Measurements from ENCODE around the gene PTPRM. TPM values are rescaled to one million over a fixed set of nuclear protein-coding genes. Genes with fewer than 3 reads are reported as not detected.

The PTPRM gene
- total and polyA plus RNA-seq, 4 donors: 61.1 to 146 (median 87.5) TPM

DNA sequence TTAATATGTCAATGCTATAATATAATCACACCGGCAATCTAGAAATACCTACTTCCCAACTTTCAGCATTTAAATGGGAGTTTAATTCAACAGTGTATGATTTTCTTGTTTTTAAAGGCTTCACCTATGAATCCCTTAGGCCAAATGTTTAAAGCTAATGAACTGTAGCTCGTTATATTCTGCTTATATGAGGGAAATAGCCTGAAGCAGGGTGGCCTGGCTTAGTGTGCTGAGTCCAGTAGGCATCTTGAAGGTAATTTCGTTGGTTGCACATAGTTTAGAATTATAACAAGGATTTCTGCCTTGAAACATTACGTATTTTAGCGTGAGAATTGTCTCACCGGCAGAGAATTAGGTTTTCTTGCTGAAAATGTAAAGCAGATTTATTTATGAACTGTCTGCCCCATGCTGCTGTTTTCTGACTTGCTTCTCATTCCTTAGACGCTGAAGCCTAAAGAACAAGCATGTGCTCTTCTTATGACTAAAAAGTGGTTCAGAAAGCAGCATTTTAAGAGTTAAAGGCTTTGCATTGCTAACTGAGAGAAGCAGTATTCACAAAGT is 608.5 kb downstream of the PTPRM start:
- Histone ChIP-seq H3K27me3 (ENCODE audit: control insufficient read depth in 3 of 3, insufficient read depth in 3 of 3, low read length in 2 of 3) (no peaks in the 10 kb centered on the region), H3K36me3 (ENCODE audit: control insufficient read depth in 4 of 4, insufficient read depth in 4 of 4, low read length in 4 of 4) (no peaks in the 10 kb centered on the region), H3K4me1 (ENCODE audit: control insufficient read depth in 5 of 5, insufficient read depth in 5 of 5, low read length in 5 of 5) (peaks cover 0 to 26% (median 7%) of the 10 kb centered on the region in 5 donors), H3K9me3 (ENCODE audit: control insufficient read depth in 4 of 4, insufficient read depth in 3 of 4, low read length in 3 of 4) (peaks cover 0 to 2% (median 0%) of the 10 kb centered on the region in 4 donors), H3K4me3 (no peak overlapping the region), H3K27ac (ENCODE audit: low read depth in 1 of 2, low read length in 1 of 2) (peak overlapping the region in 1 of 2 donors; percentile 60), H3K9ac (ENCODE audit: insufficient read depth in 1 of 2, low read length in 2 of 2) (no peak overlapping the region)
- 83 to 93% methylated on average over 7 of the region's 7 CpGs for WGBS, 2 donors
- DNase-seq: no peak
- ATAC-seq (ENCODE audit: insufficient read depth, low FRiP score): no peak
- no peak for TF ChIP-seq CTCF (IDR thresholded peaks at IDR 0.05; ENCODE audit: control extremely low read depth, extremely low read depth)

- DNase-seq: peak in 1 of 3 donors; percentile 46
- Histone ChIP-seq H3K27me3 (ENCODE audit: control insufficient read depth in 3 of 3, insufficient read depth in 3 of 3, low read length in 2 of 3) (no peaks in the 10 kb centered on the region), H3K27ac (ENCODE audit: low read depth in 1 of 2, low read length in 1 of 2) (peak overlapping the region in 1 of 2 donors; percentile 55), H3K9me3 (ENCODE audit: control insufficient read depth in 4 of 4, insufficient read depth in 3 of 4, low read length in 3 of 4) (peaks cover 0 to 2% (median 0%) of the 10 kb centered on the region in 4 donors), H3K4me1 (ENCODE audit: control insufficient read depth in 5 of 5, insufficient read depth in 5 of 5, low read length in 5 of 5) (peaks cover 0 to 26% (median 7%) of the 10 kb centered on the region in 5 donors), H3K36me3 (ENCODE audit: control insufficient read depth in 4 of 4, insufficient read depth in 4 of 4, low read length in 4 of 4) (no peaks in the 10 kb centered on the region), H3K9ac (ENCODE audit: insufficient read depth in 1 of 2, low read length in 2 of 2) (no peak overlapping the region), H3K4me3 (no peak overlapping the region)
- ATAC-seq (ENCODE audit: insufficient read depth, low FRiP score): no peak
- no peak for TF ChIP-seq CTCF (IDR thresholded peaks at IDR 0.05; ENCODE audit: control extremely low read depth, extremely low read depth)
- 62 to 78% methylated on average over 3 of the region's 3 CpGs for WGBS, 2 donors
Observed at GRCh38 chr18:8176109-8176508, 609.0 kb downstream of the PTPRM start.

- TF ChIP-seq CTCF (IDR thresholded peaks at IDR 0.05; ENCODE audit: control extremely low read depth, extremely low read depth): no peak
- Histone ChIP-seq H3K4me1 (ENCODE audit: control insufficient read depth in 5 of 5, insufficient read depth in 5 of 5, low read length in 5 of 5) (peaks cover 0 to 26% (median 7%) of the 10 kb centered on the region in 5 donors), H3K9me3 (ENCODE audit: control insufficient read depth in 4 of 4, insufficient read depth in 3 of 4, low read length in 3 of 4) (peaks cover 0 to 2% (median 0%) of the 10 kb centered on the region in 4 donors), H3K36me3 (ENCODE audit: control insufficient read depth in 4 of 4, insufficient read depth in 4 of 4, low read length in 4 of 4) (peaks cover 0 to 2% (median 0%) of the 10 kb centered on the region in 4 donors), H3K27ac (ENCODE audit: low read depth in 1 of 2, low read length in 1 of 2) (peak overlapping the region in 1 of 2 donors; percentile 55), H3K9ac (ENCODE audit: insufficient read depth in 1 of 2, low read length in 2 of 2) (no peak overlapping the region), H3K27me3 (ENCODE audit: control insufficient read depth in 3 of 3, insufficient read depth in 3 of 3, low read length in 2 of 3) (no peaks in the 10 kb centered on the region), H3K4me3 (no peak overlapping the region)
- 57 to 73% methylated on average over 4 of the region's 4 CpGs for WGBS, 2 donors
- ATAC-seq (ENCODE audit: insufficient read depth, low FRiP score) (no peak), DNase-seq (no peak)
Observed at GRCh38 chr18:8176554-8176953, 609.4 kb downstream of the PTPRM start.

All from lung (tissue), 12 donors.